Liver (tissue), 3 donors: ENCODE measurements around the gene INTS15.

Experiments
- ATF3 ChIP-seq: IDR thresholded peaks from 2 replicates; pipeline ENCODE4 v1.6.1; 2016; ENCODE audit warnings: antibody characterized with exemption
- CTCF ChIP-seq: fragments of 150-350 bp; IDR thresholded peaks from 2 replicates; pipeline ENCODE4 v1.5.1; 2017; ENCODE audit warnings: improper control_type of control experiment, low read depth, low read length; ENCODE audit not compliant: missing input control
- EGR1 ChIP-seq, 2 donors: IDR thresholded peaks; 2 replicates each; pipeline ENCODE4 v1.6.1; 2016 to 2018; ENCODE audit warnings: antibody characterized with exemption in 2 of 2, low read depth in 2 of 2
- GABPA ChIP-seq, 2 donors: IDR thresholded peaks in 1 of 2; conservative IDR thresholded peaks in 1 of 2; 2 replicates each; pipeline ENCODE4 v1.6.1; 2016; ENCODE audit warnings: antibody characterized with exemption in 2 of 2, mild to moderate bottlenecking in 1 of 2, moderate library complexity in 1 of 2
- JUND ChIP-seq, 2 donors: IDR thresholded peaks; 2 replicates each; pipeline ENCODE4 v1.6.1; 2016; ENCODE audit warnings: antibody characterized with exemption in 2 of 2
- REST ChIP-seq: IDR thresholded peaks from 2 replicates; pipeline ENCODE4 v1.6.1; 2016; ENCODE audit warnings: antibody characterized with exemption, mild to moderate bottlenecking
- YY1 ChIP-seq: IDR thresholded peaks from 2 replicates; pipeline ENCODE4 v1.6.1; 2016; ENCODE audit warnings: antibody characterized with exemption, mild to moderate bottlenecking
- donor health status: healthy.
- donor health status: healthy.

GRCh38 chr7:6615723-6616555 lies 26.1 kb downstream of the INTS15 start:
- no peak for TF ChIP-seq GABPA (IDR thresholded peaks at IDR 0.05 in 1 of 2, conservative IDR thresholded peaks at IDR 0.05 in 1 of 2)
- no peak for TF ChIP-seq CTCF
- no peak for TF ChIP-seq JUND (IDR thresholded peaks at IDR 0.05)
- TF ChIP-seq ATF3, result no peak
- no peak for TF ChIP-seq REST
- no peak for TF ChIP-seq EGR1 (IDR thresholded peaks at IDR 0.05; ENCODE audit: low read depth in 2 of 2)
- TF ChIP-seq YY1, result no peak
